ENCODE results near the gene SLC4A2.

SLC4A2 gene

DNA sequence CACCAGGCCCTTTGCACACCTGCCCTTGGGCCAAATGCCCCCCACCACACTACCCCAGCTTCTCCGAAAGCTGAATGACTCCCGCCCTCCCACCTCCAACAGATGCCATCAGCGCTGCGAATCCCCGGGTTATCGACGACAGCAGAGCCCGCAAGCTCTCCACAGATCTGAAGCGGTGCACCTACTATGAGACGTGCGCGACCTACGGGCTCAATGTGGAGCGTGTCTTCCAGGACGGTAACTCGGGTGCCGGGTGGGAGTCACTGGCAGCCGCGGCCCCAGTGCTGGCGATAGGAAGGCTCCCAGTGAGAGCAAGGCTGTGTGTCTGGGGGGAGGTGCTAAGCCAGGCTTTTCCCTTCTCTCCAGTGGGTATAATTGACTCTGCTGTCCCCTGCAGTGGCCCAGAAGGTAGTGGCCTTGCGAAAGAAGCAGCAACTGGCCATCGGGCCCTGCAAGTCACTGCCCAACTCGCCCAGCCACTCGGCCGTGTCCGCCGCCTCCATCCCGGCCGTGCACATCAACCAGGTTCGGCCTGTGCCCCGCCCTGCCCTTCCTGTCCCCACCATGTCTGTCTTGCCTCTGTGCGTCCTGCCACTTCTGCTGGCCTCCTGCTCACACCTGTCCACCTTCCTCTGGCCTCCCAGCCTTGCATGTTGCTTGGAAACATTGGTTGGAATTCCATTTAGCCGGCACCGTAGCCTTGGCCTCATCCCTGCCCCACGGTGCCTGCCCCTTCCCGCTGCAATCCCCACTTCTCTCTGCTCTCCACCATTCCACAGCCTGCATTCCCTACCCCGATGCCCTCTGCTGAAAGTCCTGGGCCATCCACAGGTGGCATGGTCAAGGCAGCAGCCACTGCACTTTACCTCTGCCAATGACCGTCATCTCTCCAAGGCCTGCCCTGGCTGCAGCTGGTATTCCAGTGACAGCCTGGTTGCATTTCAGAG is 59.0 kb downstream of the SLC4A2 start:
- no peaks in the 10 kb centered on the region for H3K9me3 ChIP-seq (ENCODE audit: control insufficient read depth, insufficient read depth, low read depth, low read length)
- TF ChIP-seq, protein P1, sequence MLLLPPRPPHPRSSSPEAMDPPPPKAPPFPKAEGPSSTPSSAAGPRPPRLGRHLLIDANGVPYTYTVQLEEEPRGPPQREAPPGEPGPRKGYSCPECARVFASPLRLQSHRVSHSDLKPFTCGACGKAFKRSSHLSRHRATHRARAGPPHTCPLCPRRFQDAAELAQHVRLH (tag by site-specific recombination; IDR thresholded peaks at IDR 0.05), result no peak
- TF ChIP-seq ZNF600 (tag by site-specific recombination; IDR thresholded peaks at IDR 0.05) (peak; percentile 57), SCRT2 (tag by site-specific recombination; IDR thresholded peaks at IDR 0.05) (peak; percentile 13; the same call in 1 of the 2 replicates), SCRT1 (tag by site-specific recombination; IDR thresholded peaks at IDR 0.05; ENCODE audit: borderline replicate concordance) (peak; percentile 74; the same call in 1 of the 2 replicates), ZNF596 (tag by site-specific recombination; IDR thresholded peaks at IDR 0.05) (no peak)
- TF ChIP-seq, protein P2, sequence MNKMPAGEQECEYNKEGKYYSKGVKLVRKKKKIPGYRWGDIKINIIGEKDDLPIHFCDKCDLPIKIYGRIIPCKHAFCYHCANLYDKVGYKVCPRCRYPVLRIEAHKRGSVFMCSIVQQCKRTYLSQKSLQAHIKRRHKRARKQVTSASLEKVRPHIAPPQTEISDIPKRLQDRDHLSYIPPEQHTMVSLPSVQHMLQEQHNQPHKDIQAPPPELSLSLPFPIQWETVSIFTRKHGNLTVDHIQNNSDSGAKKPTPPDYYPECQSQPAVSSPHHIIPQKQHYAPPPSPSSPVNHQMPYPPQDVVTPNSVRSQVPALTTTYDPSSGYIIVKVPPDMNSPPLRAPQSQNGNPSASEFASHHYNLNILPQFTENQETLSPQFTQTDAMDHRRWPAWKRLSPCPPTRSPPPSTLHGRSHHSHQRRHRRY (tag by site-specific recombination; IDR thresholded peaks at IDR 0.05), result no peak
- no peak overlapping the region for H3K4me3 ChIP-seq (ENCODE audit: low read depth, low read length)
- no peaks in the 10 kb centered on the region for H3K4me1 ChIP-seq (ENCODE audit: control insufficient read depth, insufficient read depth, low read length)
- H3K27ac ChIP-seq (ENCODE audit: extremely low read depth, low read depth, low read length), result no peak overlapping the region
- ChIA-PET CTCF (interaction anchor here (1.0 kb wide), 1 partner anchor 54 kb away, joined by 5 read pairs; no protein-coding TSS in a partner anchor), POLR2A (no interaction called here)
- peaks cover 0 to 77% of the 10 kb centered on the region in 2 experiments; a peak in 1 of 3 replicates for H3K36me3 ChIP-seq (ENCODE audit: control insufficient read depth in 2 of 2, insufficient read depth in 1 of 2, low read length in 2 of 2)

DNA sequence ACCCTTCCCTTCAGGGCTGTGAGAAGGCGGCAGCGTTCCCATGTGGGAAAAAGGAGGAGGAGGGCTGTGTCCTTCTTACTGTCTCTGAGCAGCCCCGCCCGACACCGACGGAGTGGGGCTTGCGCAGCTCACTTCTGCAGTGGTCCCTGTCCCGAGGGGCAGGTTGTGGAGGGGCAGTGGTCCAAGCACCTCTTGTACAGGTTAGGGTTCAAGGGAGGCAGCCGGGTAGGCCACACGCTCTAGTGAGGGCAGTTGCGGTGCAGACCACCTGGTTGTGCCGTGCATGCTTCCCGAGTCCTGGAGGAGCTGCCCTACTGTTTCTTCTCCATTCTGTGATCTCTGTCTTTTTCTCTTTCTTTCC is 59.6 kb downstream of the SLC4A2 start:
- peaks cover 0 to 83% of the 10 kb centered on the region in 2 experiments; a peak in 1 of 3 replicates for H3K36me3 ChIP-seq (ENCODE audit: control insufficient read depth in 2 of 2, insufficient read depth in 1 of 2, low read length in 2 of 2)
- ChIA-PET CTCF (interaction anchor here (1.0 kb wide), 1 partner anchor 53 kb away, joined by 5 read pairs; no protein-coding TSS in a partner anchor), POLR2A (no interaction called here)

More for the DNA sequence above, 59.6 kb downstream of the SLC4A2 start:
- no peak overlapping the region for H3K4me3 ChIP-seq (ENCODE audit: low read depth, low read length)
- H3K4me1 ChIP-seq (ENCODE audit: control insufficient read depth, insufficient read depth, low read length), result no peaks in the 10 kb centered on the region
- no peak overlapping the region for H3K27ac ChIP-seq (ENCODE audit: extremely low read depth, low read depth, low read length)
- TF ChIP-seq, protein P3, sequence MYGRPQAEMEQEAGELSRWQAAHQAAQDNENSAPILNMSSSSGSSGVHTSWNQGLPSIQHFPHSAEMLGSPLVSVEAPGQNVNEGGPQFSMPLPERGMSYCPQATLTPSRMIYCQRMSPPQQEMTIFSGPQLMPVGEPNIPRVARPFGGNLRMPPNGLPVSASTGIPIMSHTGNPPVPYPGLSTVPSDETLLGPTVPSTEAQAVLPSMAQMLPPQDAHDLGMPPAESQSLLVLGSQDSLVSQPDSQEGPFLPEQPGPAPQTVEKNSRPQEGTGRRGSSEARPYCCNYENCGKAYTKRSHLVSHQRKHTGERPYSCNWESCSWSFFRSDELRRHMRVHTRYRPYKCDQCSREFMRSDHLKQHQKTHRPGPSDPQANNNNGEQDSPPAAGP (tag by site-specific recombination; IDR thresholded peaks at IDR 0.05), result no peak
- no peak for TF ChIP-seq ZNF791 (tag by site-specific recombination; IDR thresholded peaks at IDR 0.05)
- no peak for TF ChIP-seq OVOL3 (tag by site-specific recombination; IDR thresholded peaks at IDR 0.05)
- no peak for TF ChIP-seq ZSCAN23 (tag by site-specific recombination; IDR thresholded peaks at IDR 0.05)
- TF ChIP-seq HOXC10 (CRISPR knock-in tag; IDR thresholded peaks at IDR 0.05), result no peak
- no peak for TF ChIP-seq ZNF830 (tag by site-specific recombination; IDR thresholded peaks at IDR 0.05; ENCODE audit: low read depth)
- TF ChIP-seq, protein P4, sequence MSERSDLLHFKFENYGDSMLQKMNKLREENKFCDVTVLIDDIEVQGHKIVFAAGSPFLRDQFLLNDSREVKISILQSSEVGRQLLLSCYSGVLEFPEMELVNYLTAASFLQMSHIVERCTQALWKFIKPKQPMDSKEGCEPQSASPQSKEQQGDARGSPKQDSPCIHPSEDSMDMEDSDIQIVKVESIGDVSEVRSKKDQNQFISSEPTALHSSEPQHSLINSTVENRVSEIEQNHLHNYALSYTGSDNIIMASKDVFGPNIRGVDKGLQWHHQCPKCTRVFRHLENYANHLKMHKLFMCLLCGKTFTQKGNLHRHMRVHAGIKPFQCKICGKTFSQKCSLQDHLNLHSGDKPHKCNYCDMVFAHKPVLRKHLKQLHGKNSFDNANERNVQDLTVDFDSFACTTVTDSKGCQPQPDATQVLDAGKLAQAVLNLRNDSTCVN (tag by site-specific recombination; optimal IDR thresholded peaks at IDR 0.05), result no peak
- no peak for TF ChIP-seq ZNF654 (tag by site-specific recombination; IDR thresholded peaks at IDR 0.05; ENCODE audit: low read depth)
- no peak for TF ChIP-seq ZNF544 (tag by site-specific recombination; IDR thresholded peaks at IDR 0.05)
- no peak for TF ChIP-seq ZNF394 (tag by site-specific recombination; IDR thresholded peaks at IDR 0.05; ENCODE audit: borderline replicate concordance)
- no peak for TF ChIP-seq ZNF114 (tag by site-specific recombination; IDR thresholded peaks at IDR 0.05)
- no peak for TF ChIP-seq REPIN1 (tag by site-specific recombination; IDR thresholded peaks at IDR 0.05; ENCODE audit: low read depth)
- TF ChIP-seq SP3 (tag by site-specific recombination; IDR thresholded peaks at IDR 0.05), result no peak
- no peak for TF ChIP-seq SETDB1 (IDR thresholded peaks at IDR 0.05; ENCODE audit: insufficient read length, low read length)
- TF ChIP-seq, protein P5, sequence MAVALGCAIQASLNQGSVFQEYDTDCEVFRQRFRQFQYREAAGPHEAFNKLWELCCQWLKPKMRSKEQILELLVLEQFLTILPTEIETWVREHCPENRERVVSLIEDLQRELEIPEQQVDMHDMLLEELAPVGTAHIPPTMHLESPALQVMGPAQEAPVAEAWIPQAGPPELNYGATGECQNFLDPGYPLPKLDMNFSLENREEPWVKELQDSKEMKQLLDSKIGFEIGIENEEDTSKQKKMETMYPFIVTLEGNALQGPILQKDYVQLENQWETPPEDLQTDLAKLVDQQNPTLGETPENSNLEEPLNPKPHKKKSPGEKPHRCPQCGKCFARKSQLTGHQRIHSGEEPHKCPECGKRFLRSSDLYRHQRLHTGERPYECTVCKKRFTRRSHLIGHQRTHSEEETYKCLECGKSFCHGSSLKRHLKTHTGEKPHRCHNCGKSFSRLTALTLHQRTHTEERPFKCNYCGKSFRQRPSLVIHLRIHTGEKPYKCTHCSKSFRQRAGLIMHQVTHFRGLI (tag by site-specific recombination; IDR thresholded peaks at IDR 0.05), result no peak
- TF ChIP-seq ZNF23 (tag by site-specific recombination; IDR thresholded peaks at IDR 0.05; ENCODE audit: borderline replicate concordance), result no peak
- no peak for TF ChIP-seq ZNF629 (tag by site-specific recombination; IDR thresholded peaks at IDR 0.05)
- no peak for TF ChIP-seq ZFP37 (tag by site-specific recombination; IDR thresholded peaks at IDR 0.05)
- no peak for TF ChIP-seq GLI2 (tag by site-specific recombination; IDR thresholded peaks at IDR 0.05; ENCODE audit: borderline replicate concordance, low read depth)
- no peak for TF ChIP-seq ZNF112 (tag by site-specific recombination; IDR thresholded peaks at IDR 0.05)
- no peaks in the 10 kb centered on the region for H3K9me3 ChIP-seq (ENCODE audit: control insufficient read depth, insufficient read depth, low read depth, low read length)
